ENCODE data around the gene SULT1E1.

SULT1E1 gene

GRCh38 chr4:69823048-69823447 lies 36.9 kb downstream of the SULT1E1 start:
- Histone ChIP-seq H3K27ac (ENCODE audit: extremely low read depth, low read depth, low read length) (no peak overlapping the region), H3K9me3 (ENCODE audit: control insufficient read depth, insufficient read depth, low read depth, low read length) (no peaks in the 10 kb centered on the region), H3K4me3 (ENCODE audit: low read depth, low read length) (no peak overlapping the region), H3K4me1 (ENCODE audit: control insufficient read depth, insufficient read depth, low read length) (no peaks in the 10 kb centered on the region), H3K36me3 (ENCODE audit: control insufficient read depth in 2 of 2, insufficient read depth in 1 of 2, low read length in 2 of 2) (no peaks in the 10 kb centered on the region)
- POLR2A ChIA-PET, result interaction anchor here (0.6 kb wide), 1 partner anchor 772 kb away, joined by 5 read pairs; no protein-coding TSS in a partner anchor
- CTCF ChIA-PET, result interaction anchor here (0.9 to 1.6 kb wide), 5 partner anchors 8 to 133 kb away, joined by 3 to 7 read pairs (median 3); no protein-coding TSS in a partner anchor
- TF ChIP-seq ZFP3 (tag by site-specific recombination; IDR thresholded peaks at IDR 0.05; ENCODE audit: low read depth), result no peak
- no peak for TF ChIP-seq ZNF488 (tag by site-specific recombination; IDR thresholded peaks at IDR 0.05)
- TF ChIP-seq ZNF155 (tag by site-specific recombination; IDR thresholded peaks at IDR 0.05), result no peak
- no peak for TF ChIP-seq ZNF132 (tag by site-specific recombination; IDR thresholded peaks at IDR 0.05; ENCODE audit: borderline replicate concordance)
- TF ChIP-seq INSM2 (tag by site-specific recombination; IDR thresholded peaks at IDR 0.05), result no peak
- TF ChIP-seq ZNF292 (tag by site-specific recombination; IDR thresholded peaks at IDR 0.05; ENCODE audit: borderline replicate concordance, low read depth), result no peak
- TF ChIP-seq ZNF561 (tag by site-specific recombination; IDR thresholded peaks at IDR 0.05; ENCODE audit: borderline replicate concordance), result no peak
- no peak for TF ChIP-seq MEIS1 (CRISPR knock-in tag; IDR thresholded peaks at IDR 0.05; ENCODE audit: borderline replicate concordance)
- TF ChIP-seq WT1 (tag by site-specific recombination; IDR thresholded peaks at IDR 0.05), result no peak
- TF ChIP-seq ZNF624 (tag by site-specific recombination; IDR thresholded peaks at IDR 0.05), result no peak
- no peak for TF ChIP-seq ZBTB26 (tag by site-specific recombination; optimal IDR thresholded peaks at IDR 0.05)
- no peak for TF ChIP-seq ZNF571 (tag by site-specific recombination; IDR thresholded peaks at IDR 0.05)
- TF ChIP-seq SETDB1 (IDR thresholded peaks at IDR 0.05; ENCODE audit: insufficient read length, low read length), result no peak
- no peak for TF ChIP-seq ZNF26 (tag by site-specific recombination; IDR thresholded peaks at IDR 0.05)
- no peak for TF ChIP-seq ZBTB48 (tag by site-specific recombination; IDR thresholded peaks at IDR 0.05)
- no peak for TF ChIP-seq ZNF114 (tag by site-specific recombination; IDR thresholded peaks at IDR 0.05)

- no peak overlapping the region for H3K27ac ChIP-seq (ENCODE audit: extremely low read depth, low read depth, low read length)
- ChIA-PET CTCF (interaction anchor here (0.7 to 1.3 kb wide), 2 partner anchors 59 to 1758 kb away, joined by 3 to 5 read pairs; no protein-coding TSS in a partner anchor), POLR2A (no interaction called here)
- no peak overlapping the region for H3K4me3 ChIP-seq (ENCODE audit: low read depth, low read length)
- no peaks in the 10 kb centered on the region for H3K9me3 ChIP-seq (ENCODE audit: control insufficient read depth, insufficient read depth, low read depth, low read length)
- no peaks in the 10 kb centered on the region for H3K4me1 ChIP-seq (ENCODE audit: control insufficient read depth, insufficient read depth, low read length)
- H3K36me3 ChIP-seq (ENCODE audit: control insufficient read depth in 2 of 2, insufficient read depth in 1 of 2, low read length in 2 of 2), result no peaks in the 10 kb centered on the region
- TF ChIP-seq ZNF639 (tag by site-specific recombination; IDR thresholded peaks at IDR 0.05) (no peak), ZNF830 (tag by site-specific recombination; IDR thresholded peaks at IDR 0.05; ENCODE audit: low read depth) (no peak), PRDM2 (tag by site-specific recombination; IDR thresholded peaks at IDR 0.05; ENCODE audit: borderline replicate concordance) (no peak), MZF1 (tag by site-specific recombination; IDR thresholded peaks at IDR 0.05; ENCODE audit: borderline replicate concordance) (no peak), ZNF561 (tag by site-specific recombination; IDR thresholded peaks at IDR 0.05; ENCODE audit: borderline replicate concordance) (no peak)
Measured at GRCh38 chr4:69822198-69822597, 37.7 kb downstream of the SULT1E1 start.

Data from HEK293 (cell line).